Peyer's patch (tissue), 4 donors: ENCODE measurements around the gene MTFR1L. TPM values are rescaled to one million over a fixed set of nuclear protein-coding genes. Genes with fewer than 3 reads are reported as not detected.

Experiments
- DNase-seq, 3 donors: peaks; one replicate each; pipeline ENCODE4 v3.0.0-alpha.2; 2017 to 2019
- H3K27ac ChIP-seq, 4 donors: fragments of 200-600 bp; sonication (generic); one replicate each; pipeline ENCODE4 v1.5.1; 2016 to 2019
- H3K27me3 ChIP-seq, 2 donors: fragments of 200-600 bp; sonication (generic); one replicate each; pipeline ENCODE4 v1.5.1; 2019
- H3K36me3 ChIP-seq, 3 donors: fragments of 200-600 bp; sonication (generic); one replicate each; pipeline ENCODE4 v1.5.1; 2016 to 2019
- H3K4me1 ChIP-seq, 4 donors: fragments of 200-600 bp; sonication (generic); one replicate each; pipeline ENCODE4 v1.5.1; 2016 to 2019
- H3K4me3 ChIP-seq, 4 donors: fragments of 200-600 bp; sonication (generic); 1 replicate in 3 of 4; 2 replicates in 1 of 4; pipeline ENCODE4 v1.5.1; 2016 to 2019; ENCODE audit warnings: mild to moderate bottlenecking in 1 of 4
- H3K9me3 ChIP-seq, 4 donors: fragments of 200-600 bp; sonication (generic); one replicate each; pipeline ENCODE4 v1.5.1; 2016 to 2019; ENCODE audit warnings: mild to moderate bottlenecking in 1 of 4
- POLR2A ChIP-seq, 2 donors: fragments of 450-650 bp; IDR thresholded peaks; one replicate each; pipeline ENCODE4 v1.5.1; 2017; ENCODE audit warnings: antibody characterized with exemption in 2 of 2, mild to moderate bottlenecking in 2 of 2, moderate library complexity in 2 of 2
- total RNA-seq, 4 donors: library from RNA; depleted of rRNA; stranded (reverse); fragments of >200 nt; gene quantifications; one replicate each; pipeline ENCODE4 v1.1.0, GENCODE V29; 2016
- TF ChIP-seq, protein P1 (sequence below), 6 experiments: fragments of 450-650 bp in 4 of 6; fragments of 200-600 bp in 2 of 6; sonication (generic) in 1 of 6; IDR thresholded peaks; one replicate each; pipeline ENCODE4 v1.5.1; 2017 to 2019; ENCODE audit warnings: antibody characterized with exemption in 6 of 6, mild to moderate bottlenecking in 3 of 6, moderate library complexity in 1 of 6

MTFR1L gene
- total RNA-seq, 4 donors from 2014 or later = 122 to 173 (median 131) TPM

DNA sequence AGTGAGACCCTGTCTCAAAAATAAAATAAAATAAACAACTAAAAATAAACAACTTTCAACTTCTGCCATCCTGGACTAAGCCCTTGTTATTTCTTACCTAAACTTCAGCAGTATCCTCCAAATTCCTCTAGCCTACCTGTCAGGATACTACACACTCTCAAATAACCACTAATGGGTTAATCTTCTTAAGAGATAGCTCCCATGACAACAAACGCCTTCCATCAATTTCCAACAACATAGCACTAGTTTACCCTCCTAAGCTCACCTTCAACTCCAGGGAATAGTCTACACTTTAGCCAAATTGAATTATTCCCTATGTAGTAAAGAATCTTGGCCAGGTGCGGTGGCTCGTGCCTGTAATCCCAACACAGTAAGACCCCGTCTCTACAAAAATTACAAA is 28.2 kb downstream of the MTFR1L start:
- no peak for DNase-seq
- no peak overlapping the region for H3K27ac ChIP-seq
- no peaks in the 10 kb centered on the region for H3K27me3 ChIP-seq
- H3K9me3 ChIP-seq = no peaks in the 10 kb centered on the region
- no peaks in the 10 kb centered on the region for H3K36me3 ChIP-seq
- no peaks in the 10 kb centered on the region for H3K4me1 ChIP-seq
- TF ChIP-seq POLR2A (IDR thresholded peaks at IDR 0.05) = no peak
- TF ChIP-seq, protein P1, sequence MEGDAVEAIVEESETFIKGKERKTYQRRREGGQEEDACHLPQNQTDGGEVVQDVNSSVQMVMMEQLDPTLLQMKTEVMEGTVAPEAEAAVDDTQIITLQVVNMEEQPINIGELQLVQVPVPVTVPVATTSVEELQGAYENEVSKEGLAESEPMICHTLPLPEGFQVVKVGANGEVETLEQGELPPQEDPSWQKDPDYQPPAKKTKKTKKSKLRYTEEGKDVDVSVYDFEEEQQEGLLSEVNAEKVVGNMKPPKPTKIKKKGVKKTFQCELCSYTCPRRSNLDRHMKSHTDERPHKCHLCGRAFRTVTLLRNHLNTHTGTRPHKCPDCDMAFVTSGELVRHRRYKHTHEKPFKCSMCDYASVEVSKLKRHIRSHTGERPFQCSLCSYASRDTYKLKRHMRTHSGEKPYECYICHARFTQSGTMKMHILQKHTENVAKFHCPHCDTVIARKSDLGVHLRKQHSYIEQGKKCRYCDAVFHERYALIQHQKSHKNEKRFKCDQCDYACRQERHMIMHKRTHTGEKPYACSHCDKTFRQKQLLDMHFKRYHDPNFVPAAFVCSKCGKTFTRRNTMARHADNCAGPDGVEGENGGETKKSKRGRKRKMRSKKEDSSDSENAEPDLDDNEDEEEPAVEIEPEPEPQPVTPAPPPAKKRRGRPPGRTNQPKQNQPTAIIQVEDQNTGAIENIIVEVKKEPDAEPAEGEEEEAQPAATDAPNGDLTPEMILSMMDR (IDR thresholded peaks at IDR 0.05) = no peak
- H3K4me3 ChIP-seq = no peak overlapping the region

GRCh38 chr1:25848531-25848930 is 28.8 kb downstream of the MTFR1L start:
- Histone ChIP-seq H3K36me3 (no peaks in the 10 kb centered on the region), H3K27ac (no peak overlapping the region), H3K4me3 (no peak overlapping the region), H3K9me3 (no peaks in the 10 kb centered on the region), H3K4me1 (no peaks in the 10 kb centered on the region), H3K27me3 (no peaks in the 10 kb centered on the region)
- no peak for DNase-seq
- TF ChIP-seq, protein P1 (IDR thresholded peaks at IDR 0.05) = no peak
- no peak for TF ChIP-seq POLR2A (IDR thresholded peaks at IDR 0.05)

DNA sequence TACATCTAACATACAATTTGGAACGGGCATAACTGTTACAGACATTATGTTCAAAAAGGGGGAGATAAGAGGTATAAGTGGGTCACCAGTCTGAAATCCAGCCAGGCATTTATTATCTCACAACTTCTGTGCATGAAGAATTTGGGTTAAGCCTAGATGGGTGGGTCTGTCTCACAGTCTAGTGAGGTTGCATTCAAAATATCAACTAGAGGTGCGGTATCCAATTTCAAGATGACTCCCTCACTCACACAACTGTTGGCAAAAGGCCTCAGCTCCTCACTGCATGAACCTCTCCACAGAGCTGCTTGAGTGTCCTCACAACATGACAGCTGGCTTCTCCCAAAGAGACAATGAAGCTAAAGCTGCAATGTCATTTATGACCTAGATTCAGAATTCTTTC is 34.8 kb downstream of the MTFR1L start:
- Histone ChIP-seq H3K4me3 (no peak overlapping the region), H3K27me3 (no peaks in the 10 kb centered on the region), H3K27ac (no peak overlapping the region), H3K4me1 (peaks cover 0 to 7% (median 5%) of the 10 kb centered on the region in 4 donors), H3K36me3 (no peaks in the 10 kb centered on the region), H3K9me3 (no peaks in the 10 kb centered on the region)
- TF ChIP-seq, protein P1 (IDR thresholded peaks at IDR 0.05) = no peak
- no peak for TF ChIP-seq POLR2A (IDR thresholded peaks at IDR 0.05)
- DNase-seq = no peak

DNA sequence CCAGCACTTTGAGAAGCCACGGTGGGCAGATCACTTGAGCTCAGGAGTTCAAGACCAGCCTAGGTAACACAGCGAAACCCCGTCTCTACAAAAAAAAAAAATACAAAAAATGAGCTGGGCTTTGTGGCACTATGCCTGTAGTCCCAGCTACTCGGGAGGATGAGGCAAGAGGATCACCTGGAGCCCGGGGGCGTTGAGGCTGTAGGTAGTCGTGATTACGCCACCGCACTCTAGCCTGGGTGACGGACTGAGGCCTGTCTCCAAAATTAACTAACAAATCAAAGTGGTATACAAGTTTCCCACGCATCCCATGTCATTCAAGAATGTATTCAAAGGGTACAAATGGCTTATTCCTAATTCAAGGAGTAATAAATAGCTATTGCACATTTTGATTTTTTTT is 37.1 kb downstream of the MTFR1L start:
- no peaks in the 10 kb centered on the region for H3K36me3 ChIP-seq
- TF ChIP-seq, protein P1 (IDR thresholded peaks at IDR 0.05) = no peak
- TF ChIP-seq POLR2A (IDR thresholded peaks at IDR 0.05) = no peak
- H3K27me3 ChIP-seq = no peaks in the 10 kb centered on the region
- peaks cover 0 to 18% (median 7%) of the 10 kb centered on the region in 4 donors for H3K4me1 ChIP-seq
- H3K27ac ChIP-seq = no peak overlapping the region
- H3K9me3 ChIP-seq = no peaks in the 10 kb centered on the region
- DNase-seq = no peak
- no peak overlapping the region for H3K4me3 ChIP-seq

GRCh38 chr1:25858494-25858893 is 38.7 kb downstream of the MTFR1L start:
- TF ChIP-seq, protein P1 (IDR thresholded peaks at IDR 0.05) = no peak
- TF ChIP-seq POLR2A (IDR thresholded peaks at IDR 0.05) = no peak
- Histone ChIP-seq H3K9me3 (no peaks in the 10 kb centered on the region), H3K27ac (no peak overlapping the region), H3K27me3 (no peaks in the 10 kb centered on the region), H3K4me1 (peaks cover 0 to 18% (median 7%) of the 10 kb centered on the region in 4 donors), H3K36me3 (peaks cover 0 to 7% (median 0%) of the 10 kb centered on the region in 3 donors), H3K4me3 (peak overlapping the region in 3 of 4 donors; percentile 51 to 72 (median 55))
- DNase-seq = no peak
